Astrocyte (in vitro differentiated cells and primary cell): ENCODE measurements around the gene SLC22A5. TPM values are rescaled to one million over a fixed set of nuclear protein-coding genes. Genes with fewer than 3 reads are reported as not detected.

Experiments
- microRNA-seq: library from miRNA; unstranded; fragments of <30 nt; microRNA quantifications from one replicate; pipeline ENCODE4 v1.2.0, GENCODE V29; 2020
- total RNA-seq: library from RNA; stranded (reverse); gene quantifications from 2 replicates; pipeline ENCODE4 v1.2.1, GENCODE V29; 2021

SLC22A5 gene
- total RNA-seq, 1 donor from 2014 or later, result 8.3 TPM

Small RNA genes within 50 kb of the gene (microRNA-seq; reads per million reads assigned to microRNA genes)
- gene MIR3936, result 1.1 reads per million

Other genes with a start within 250 kb of the SLC22A5 start
- 214 and 302 TPM in 2 replicates for gene P4HA2, start 141.9 kb upstream of the SLC22A5 start, total RNA-seq
- 56.6 and 72.4 TPM in 2 replicates for gene PDLIM4, start 112.0 kb upstream of the SLC22A5 start, total RNA-seq
- 4.1 and 4.5 TPM in 2 replicates for gene SLC22A4, start 75.3 kb upstream of the SLC22A5 start, total RNA-seq
- 39.7 and 42.5 TPM in 2 replicates for gene IRF1, start 121.1 kb downstream of the SLC22A5 start, total RNA-seq
- gene IL5, start 173.8 kb downstream of the SLC22A5 start, total RNA-seq, result not detected in 2 replicates
- gene RAD50, start 187.3 kb downstream of the SLC22A5 start, total RNA-seq, result 26.1 and 26.8 TPM in 2 replicates